ENCODE measurements around the gene TSPAN14. TPM values are rescaled to one million over a fixed set of nuclear protein-coding genes. Genes with fewer than 3 reads are reported as not detected.

The TSPAN14 gene
- total RNA-seq, 1 experiment from 2014 or later: 46.8 TPM

- no peak overlapping the region for H3K4me2 ChIP-seq (ENCODE audit: insufficient read depth, insufficient read length, low read length)
- Mint-ChIP-seq H3K4me1 (peaks cover 46 to 61% of the 10 kb centered on the region in 2 experiments), H3K9me3 (no peaks in the 10 kb centered on the region; a peak in 1 of 5 replicates), H3K27ac (peak overlapping the region; percentile 34 to 85 (median 61); a peak in 4 of 7 replicates), H3K36me3 (ENCODE audit: insufficient read depth in 1 of 3, low read depth in 3 of 3) (peaks cover 4 to 10% (median 4%) of the 10 kb centered on the region in 3 experiments; a peak in 4 of 7 replicates), H3K4me3 (no peak overlapping the region), H3K27me3 (ENCODE audit: low read depth) (no peaks in the 10 kb centered on the region)
- no peak overlapping the region for H2AFZ ChIP-seq (ENCODE audit: low read length)
- no peaks in the 10 kb centered on the region for H3K23me2 ChIP-seq (ENCODE audit: insufficient read length, low read depth, low read length, poor library complexity, severe bottlenecking)
- H3K14ac ChIP-seq (ENCODE audit: insufficient read depth, low read length): no peak overlapping the region
- H4K20me1 ChIP-seq (ENCODE audit: control insufficient read depth, insufficient read depth, insufficient read length): no peaks in the 10 kb centered on the region
- no peak overlapping the region for H4K8ac ChIP-seq (replicated peaks; ENCODE audit: insufficient read length, low read depth, low read length)
- no peak overlapping the region for H2BK15ac ChIP-seq (ENCODE audit: low read depth, low read length)
- H3K79me2 ChIP-seq (ENCODE audit: insufficient read depth, low read length): no peaks in the 10 kb centered on the region
- H2AK5ac ChIP-seq (ENCODE audit: insufficient read length, low read length): no peak overlapping the region
- no peak overlapping the region for H3K9ac ChIP-seq (ENCODE audit: extremely low read depth, insufficient read length, low read length)
- H4K91ac ChIP-seq (ENCODE audit: insufficient read length, low read depth, low read length): no peak overlapping the region
- no peak overlapping the region for H2BK20ac ChIP-seq (ENCODE audit: low read depth, low read length, poor library complexity, severe bottlenecking)
- no peak overlapping the region for H3K27ac ChIP-seq (ENCODE audit: insufficient read length, low read depth, low read length)
- no peaks in the 10 kb centered on the region for H3K27me3 ChIP-seq (ENCODE audit: insufficient read depth, low read length)
- DNase-seq: peak; percentile 51
- no CpG with 5 or more reads among the region's 14 CpGs for WGBS (ENCODE audit: extremely low coverage, insufficient read length, low lambda C conversion rate)
- no peak overlapping the region for H2BK120ac ChIP-seq (ENCODE audit: low read depth, low read length, poor library complexity, severe bottlenecking)
- no peak overlapping the region for H3T11ph ChIP-seq (ENCODE audit: low read length)
- H2BK5ac ChIP-seq (ENCODE audit: insufficient read length, low read length): no peak overlapping the region
- H3K4ac ChIP-seq (ENCODE audit: low read depth, low read length): no peak overlapping the region
- H2BK12ac ChIP-seq (ENCODE audit: insufficient read length, low read depth, low read length): no peak overlapping the region
- no peak overlapping the region for H3K18ac ChIP-seq (ENCODE audit: insufficient read length, low read depth, low read length)
- H3K79me1 ChIP-seq (ENCODE audit: insufficient read depth, low read depth, low read length, poor library complexity, severe bottlenecking): peaks cover 3% of the 10 kb centered on the region
- TF ChIP-seq, protein P1, sequence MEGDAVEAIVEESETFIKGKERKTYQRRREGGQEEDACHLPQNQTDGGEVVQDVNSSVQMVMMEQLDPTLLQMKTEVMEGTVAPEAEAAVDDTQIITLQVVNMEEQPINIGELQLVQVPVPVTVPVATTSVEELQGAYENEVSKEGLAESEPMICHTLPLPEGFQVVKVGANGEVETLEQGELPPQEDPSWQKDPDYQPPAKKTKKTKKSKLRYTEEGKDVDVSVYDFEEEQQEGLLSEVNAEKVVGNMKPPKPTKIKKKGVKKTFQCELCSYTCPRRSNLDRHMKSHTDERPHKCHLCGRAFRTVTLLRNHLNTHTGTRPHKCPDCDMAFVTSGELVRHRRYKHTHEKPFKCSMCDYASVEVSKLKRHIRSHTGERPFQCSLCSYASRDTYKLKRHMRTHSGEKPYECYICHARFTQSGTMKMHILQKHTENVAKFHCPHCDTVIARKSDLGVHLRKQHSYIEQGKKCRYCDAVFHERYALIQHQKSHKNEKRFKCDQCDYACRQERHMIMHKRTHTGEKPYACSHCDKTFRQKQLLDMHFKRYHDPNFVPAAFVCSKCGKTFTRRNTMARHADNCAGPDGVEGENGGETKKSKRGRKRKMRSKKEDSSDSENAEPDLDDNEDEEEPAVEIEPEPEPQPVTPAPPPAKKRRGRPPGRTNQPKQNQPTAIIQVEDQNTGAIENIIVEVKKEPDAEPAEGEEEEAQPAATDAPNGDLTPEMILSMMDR (conservative IDR thresholded peaks at IDR 0.05): no peak
- H4K5ac ChIP-seq (ENCODE audit: insufficient read length, low read depth, low read length): no peak overlapping the region
- no peak overlapping the region for H3K56ac ChIP-seq (ENCODE audit: insufficient read length, low read depth, low read length)
- H3K9me3 ChIP-seq (ENCODE audit: control insufficient read depth, low read depth, low read length): no peaks in the 10 kb centered on the region
- H3K4me1 ChIP-seq (ENCODE audit: insufficient read depth, low read length): peaks cover 3% of the 10 kb centered on the region; the same call in 1 of the 2 replicates
- no peak overlapping the region for H3K23ac ChIP-seq (ENCODE audit: insufficient read length, low read depth, low read length)
Measured at GRCh38 chr10:80498833-80499741, 45.0 kb downstream of the TSPAN14 start.
